ENCODE data around the gene HIVEP2. TPM values are rescaled to one million over a fixed set of nuclear protein-coding genes. Genes with fewer than 3 reads are reported as not detected.

The HIVEP2 gene
- total RNA-seq, 2 experiments from 2014 or later = 45.8 to 49.7 TPM

DNA sequence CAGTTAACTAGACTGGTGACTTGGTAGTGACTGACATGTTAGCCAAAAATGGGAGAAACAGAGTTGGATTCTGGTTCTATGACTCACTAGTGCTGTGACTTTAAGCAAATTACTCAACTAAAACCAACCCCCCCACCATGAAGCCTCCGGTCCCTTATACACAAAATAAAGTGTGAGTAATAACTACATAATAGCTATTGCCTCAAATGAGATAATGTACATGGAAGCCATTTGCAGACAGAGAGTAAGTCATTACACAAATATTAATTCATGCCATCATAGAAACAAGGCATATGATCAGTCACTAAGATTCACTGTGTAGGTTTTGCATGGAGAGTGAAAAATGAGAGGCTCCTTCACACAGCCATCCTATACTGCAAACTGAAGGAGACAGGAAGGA lies 111.9 kb downstream of the HIVEP2 start:
- peaks cover 34% of the 10 kb centered on the region for H3K36me3 Mint-ChIP-seq
- no peaks in the 10 kb centered on the region for H3K27me3 Mint-ChIP-seq
- no peaks in the 10 kb centered on the region for H3K9me3 Mint-ChIP-seq
- ATAC-seq (ENCODE audit: low read depth) (no peak), DNase-seq (no peak)
- no peak overlapping the region for H3K4me3 Mint-ChIP-seq
- H3K4me1 Mint-ChIP-seq = peaks cover 26% of the 10 kb centered on the region
- peak overlapping the region; percentile 32 for H3K27ac Mint-ChIP-seq
- POLR2A ChIA-PET = no interaction called here

DNA sequence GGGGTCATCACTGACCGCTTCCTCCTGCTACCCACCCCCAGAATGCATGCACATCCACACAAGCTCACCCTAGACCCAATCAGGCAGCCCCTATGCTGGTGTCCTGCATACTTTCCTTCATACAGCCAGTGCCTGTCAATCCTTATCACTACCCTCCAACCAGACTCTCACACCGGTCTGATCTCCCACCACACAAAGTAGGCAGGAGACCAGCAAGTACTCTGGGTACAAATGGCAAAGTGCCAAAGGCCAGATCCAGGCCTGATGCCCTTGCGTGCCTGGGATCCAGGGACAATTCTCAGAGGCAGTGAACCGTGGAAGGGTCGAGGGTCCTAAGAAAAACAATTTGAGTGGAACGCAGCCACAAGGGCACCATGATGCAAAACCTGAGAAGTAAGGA lies 114.2 kb downstream of the HIVEP2 start:
- POLR2A ChIA-PET = no interaction called here
- Mint-ChIP-seq H3K4me3 (no peak overlapping the region), H3K27me3 (no peaks in the 10 kb centered on the region), H3K36me3 (peaks cover 34% of the 10 kb centered on the region), H3K9me3 (no peaks in the 10 kb centered on the region), H3K27ac (no peak overlapping the region), H3K4me1 (peaks cover 21% of the 10 kb centered on the region)
- DNase-seq (no peak), ATAC-seq (ENCODE audit: low read depth) (no peak)

DNA sequence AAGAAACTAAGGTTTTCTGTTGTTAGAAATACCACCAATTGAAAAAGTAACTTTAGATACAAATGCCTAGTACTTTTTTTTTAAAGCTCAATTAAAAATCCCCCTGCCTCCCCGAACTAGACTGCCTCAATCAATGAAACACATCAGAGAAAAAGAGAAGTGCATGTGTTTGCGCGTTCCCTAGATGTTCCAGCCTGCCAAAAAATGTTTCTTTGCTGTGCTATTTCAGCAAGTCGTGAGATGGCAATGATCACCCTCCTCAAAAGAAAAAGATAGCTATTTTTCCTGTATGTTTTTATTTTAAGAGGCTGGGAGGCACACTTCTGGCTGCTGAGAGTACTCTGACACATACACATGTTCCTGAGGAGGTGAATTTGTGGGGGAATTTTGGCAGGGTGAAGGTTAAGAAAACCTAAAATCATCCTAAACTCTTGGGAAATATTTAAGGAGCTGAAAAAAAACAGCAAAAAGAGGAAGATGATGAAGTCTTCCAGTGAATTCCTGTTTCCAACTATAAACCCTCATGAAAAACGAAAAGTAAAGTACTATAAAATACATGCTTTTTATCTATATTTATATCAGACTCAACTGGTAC lies 114.8 kb downstream of the HIVEP2 start:
- Mint-ChIP-seq H3K27ac (no peak overlapping the region), H3K4me1 (peaks cover 18% of the 10 kb centered on the region), H3K27me3 (no peaks in the 10 kb centered on the region), H3K36me3 (peaks cover 30% of the 10 kb centered on the region), H3K9me3 (no peaks in the 10 kb centered on the region), H3K4me3 (no peak overlapping the region)
- POLR2A ChIA-PET = no interaction called here
- ATAC-seq (ENCODE audit: low read depth) (no peak), DNase-seq (no peak)

DNA sequence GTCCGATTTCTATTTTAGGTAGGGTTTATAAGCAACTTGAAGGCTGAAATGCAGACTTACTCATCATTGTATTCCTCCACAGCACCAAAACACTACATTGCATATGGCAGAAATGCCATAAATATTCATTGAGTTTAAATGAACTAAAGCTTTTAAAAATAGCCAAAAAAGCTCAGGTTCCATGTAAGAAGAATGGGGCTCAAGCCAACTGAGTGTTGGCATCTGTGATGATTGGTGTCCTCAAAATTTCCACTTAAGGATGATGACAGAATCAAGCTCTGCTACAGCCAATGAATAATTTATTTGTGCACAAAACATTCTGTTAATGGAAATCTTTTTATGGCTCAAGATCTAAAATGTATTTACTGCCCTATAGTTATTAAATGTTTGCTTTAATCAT lies 115.4 kb downstream of the HIVEP2 start:
- POLR2A ChIA-PET = no interaction called here
- ATAC-seq (ENCODE audit: low read depth) = no peak
- Mint-ChIP-seq H3K27me3 (no peaks in the 10 kb centered on the region), H3K27ac (no peak overlapping the region), H3K36me3 (peaks cover 25% of the 10 kb centered on the region), H3K4me3 (no peak overlapping the region), H3K9me3 (no peaks in the 10 kb centered on the region), H3K4me1 (peaks cover 23% of the 10 kb centered on the region)
- no peak for DNase-seq

DNA sequence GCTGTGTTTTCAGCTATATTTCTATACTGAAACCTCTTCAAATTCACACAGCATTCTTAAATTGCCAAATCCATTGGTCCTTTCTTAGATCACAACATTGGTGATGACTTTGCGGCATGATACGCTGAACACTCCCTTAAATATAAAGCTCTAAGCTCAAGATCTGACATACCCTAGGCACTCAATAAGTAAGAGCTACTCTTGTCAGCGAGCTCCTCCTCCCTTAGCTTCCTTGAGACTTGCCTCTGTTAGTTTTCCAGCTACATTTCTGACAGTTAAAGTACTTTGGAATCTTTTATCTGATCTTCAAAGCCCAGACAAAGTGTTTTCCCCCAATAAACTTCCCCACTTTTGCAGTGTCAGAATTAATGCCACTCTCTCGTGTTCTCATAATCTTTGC lies 117.0 kb downstream of the HIVEP2 start:
- no peak for ATAC-seq (ENCODE audit: low read depth)
- Mint-ChIP-seq H3K27me3 (no peaks in the 10 kb centered on the region), H3K4me3 (no peak overlapping the region), H3K27ac (no peak overlapping the region), H3K4me1 (peaks cover 20% of the 10 kb centered on the region), H3K9me3 (no peaks in the 10 kb centered on the region), H3K36me3 (peaks cover 26% of the 10 kb centered on the region)
- DNase-seq = no peak
- POLR2A ChIA-PET = no interaction called here

DNA sequence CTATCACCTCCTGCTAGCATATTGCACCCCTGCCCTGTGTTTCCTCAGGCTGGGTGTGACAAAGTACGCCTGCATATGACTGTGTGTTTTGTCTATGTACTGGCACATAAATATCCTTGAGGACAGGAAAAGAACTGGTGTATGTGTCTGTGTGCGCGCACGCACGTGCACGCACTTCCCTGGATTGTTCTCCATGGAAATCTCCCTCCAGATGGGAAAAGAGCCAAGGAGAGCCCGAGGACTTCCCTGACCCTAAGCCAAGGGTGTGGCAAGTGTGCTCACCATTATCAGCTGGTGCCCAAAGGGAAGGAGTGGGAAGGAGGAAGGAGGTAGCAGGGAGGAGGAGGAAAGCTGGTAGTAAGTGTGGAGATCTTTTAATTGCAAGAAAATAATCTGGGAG lies 117.6 kb downstream of the HIVEP2 start:
- Mint-ChIP-seq H3K36me3 (peaks cover 29% of the 10 kb centered on the region), H3K4me1 (peaks cover 24% of the 10 kb centered on the region)

DNA sequence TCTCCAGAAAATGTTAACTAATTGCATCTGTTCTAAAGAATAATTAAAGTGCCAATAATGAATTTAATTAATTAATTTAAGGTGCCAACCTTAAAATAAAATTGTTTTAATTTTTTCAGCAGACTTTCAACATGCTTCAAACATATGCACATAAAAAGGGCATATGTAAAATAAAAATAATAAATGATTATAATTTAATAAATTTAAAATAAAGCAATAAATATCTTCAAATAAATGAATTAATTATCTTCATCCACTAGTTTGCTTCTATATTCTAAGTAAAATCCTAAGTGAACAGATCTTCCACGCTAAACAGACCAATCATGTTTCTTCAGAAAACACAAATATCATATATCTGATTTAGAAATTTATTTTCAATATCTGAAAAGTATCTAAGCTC lies 119.2 kb downstream of the HIVEP2 start:
- ATAC-seq (ENCODE audit: low read depth) (no peak), DNase-seq (no peak)
- Mint-ChIP-seq H3K9me3 (no peaks in the 10 kb centered on the region), H3K36me3 (peaks cover 23% of the 10 kb centered on the region), H3K4me3 (no peak overlapping the region), H3K4me1 (peaks cover 37% of the 10 kb centered on the region), H3K27me3 (no peaks in the 10 kb centered on the region), H3K27ac (no peak overlapping the region)
- POLR2A ChIA-PET = no interaction called here

More for the DNA sequence above, 117.6 kb downstream of the HIVEP2 start:
- DNase-seq (no peak), ATAC-seq (ENCODE audit: low read depth) (no peak)
- no peak overlapping the region for H3K4me3 Mint-ChIP-seq
- peak overlapping the region; percentile 59 for H3K27ac Mint-ChIP-seq
- H3K27me3 Mint-ChIP-seq = no peaks in the 10 kb centered on the region
- POLR2A ChIA-PET = no interaction called here
- H3K9me3 Mint-ChIP-seq = no peaks in the 10 kb centered on the region

DNA sequence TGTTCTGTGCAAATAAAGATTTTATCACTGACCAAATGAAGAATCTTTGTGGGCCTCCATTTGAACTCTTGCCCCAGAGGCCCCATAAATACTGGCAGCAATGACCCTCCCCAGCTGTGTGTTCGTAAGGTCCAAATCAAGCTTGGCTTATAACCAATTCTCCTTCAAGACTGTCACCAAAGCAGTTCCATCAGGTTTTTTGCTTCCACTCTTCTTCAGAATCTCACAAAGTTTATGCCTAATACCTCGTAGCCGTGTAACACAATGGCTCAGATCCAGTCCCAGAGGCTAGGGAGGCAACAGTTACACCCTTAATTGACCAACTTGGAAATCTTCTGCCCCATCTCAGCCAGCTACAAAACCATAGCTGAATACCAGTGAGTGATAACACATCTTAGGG lies 120.5 kb downstream of the HIVEP2 start:
- H3K9me3 Mint-ChIP-seq = no peaks in the 10 kb centered on the region
- H3K4me3 Mint-ChIP-seq = no peak overlapping the region
- no peak overlapping the region for H3K27ac Mint-ChIP-seq
- no peak for DNase-seq
- peaks cover 20% of the 10 kb centered on the region for H3K36me3 Mint-ChIP-seq
- ATAC-seq (ENCODE audit: low read depth) = no peak
- no peaks in the 10 kb centered on the region for H3K27me3 Mint-ChIP-seq
- peaks cover 48% of the 10 kb centered on the region for H3K4me1 Mint-ChIP-seq
- POLR2A ChIA-PET = no interaction called here

DNA sequence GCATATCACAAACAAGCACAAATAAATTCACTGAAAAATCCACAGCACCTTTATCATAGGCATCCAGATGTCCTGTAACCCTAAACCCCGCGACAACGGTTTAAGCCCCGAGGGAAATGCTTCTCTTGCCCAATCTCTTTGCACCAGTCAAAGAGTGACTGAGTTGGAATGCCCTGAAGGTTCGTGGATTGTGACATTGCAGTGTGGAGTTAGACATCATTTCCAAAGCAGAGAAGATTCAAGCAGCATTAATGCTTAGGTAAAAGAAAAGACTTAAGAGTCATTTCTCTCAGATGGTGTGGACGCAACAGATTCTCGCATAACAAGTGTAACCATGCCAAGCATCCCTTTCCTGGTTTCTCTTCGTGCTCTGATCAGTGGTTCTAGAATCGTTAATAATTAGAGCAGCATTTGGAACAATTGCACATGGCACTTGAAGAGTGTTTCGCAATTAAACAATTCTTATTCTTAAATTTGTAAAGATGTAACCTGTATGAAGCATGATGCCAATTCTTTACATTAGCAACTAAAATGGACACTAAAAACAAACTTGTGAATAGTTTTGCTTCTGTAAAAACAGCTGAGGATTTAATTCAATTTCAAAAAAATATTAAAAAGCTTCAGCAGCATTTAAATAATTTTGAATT lies 121.6 kb downstream of the HIVEP2 start:
- ATAC-seq (ENCODE audit: low read depth) (no peak), DNase-seq (no peak)
- peaks cover 13% of the 10 kb centered on the region for H3K36me3 Mint-ChIP-seq
- POLR2A ChIA-PET = no interaction called here
- H3K4me1 Mint-ChIP-seq = peaks cover 51% of the 10 kb centered on the region
- no peaks in the 10 kb centered on the region for H3K27me3 Mint-ChIP-seq
- H3K9me3 Mint-ChIP-seq = no peaks in the 10 kb centered on the region
- peak overlapping the region; percentile 68 for H3K27ac Mint-ChIP-seq
- H3K4me3 Mint-ChIP-seq = no peak overlapping the region

DNA sequence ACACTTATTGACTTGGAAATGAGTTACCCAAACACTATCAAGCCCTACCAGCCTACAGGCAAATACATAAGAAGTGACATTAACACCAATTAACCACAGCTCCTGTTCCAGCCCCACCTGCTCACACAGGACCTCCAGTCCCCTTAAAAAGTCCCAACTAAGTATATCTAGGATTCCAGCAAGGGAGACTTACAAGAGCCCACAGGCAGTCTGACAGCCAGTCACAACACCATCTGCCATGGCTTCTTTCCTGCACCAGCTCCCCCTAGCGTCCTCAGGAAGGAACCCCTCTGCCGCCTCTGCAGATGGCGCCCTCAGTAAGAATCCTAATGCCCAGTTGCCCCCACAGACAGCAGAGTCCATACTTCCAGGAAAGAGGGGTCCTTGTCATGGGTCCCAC lies 122.1 kb downstream of the HIVEP2 start:
- H3K36me3 Mint-ChIP-seq = peaks cover 13% of the 10 kb centered on the region
- no peaks in the 10 kb centered on the region for H3K9me3 Mint-ChIP-seq
- no peaks in the 10 kb centered on the region for H3K27me3 Mint-ChIP-seq
- no peak overlapping the region for H3K4me3 Mint-ChIP-seq
- peak overlapping the region; percentile 68 for H3K27ac Mint-ChIP-seq
- POLR2A ChIA-PET = no interaction called here
- H3K4me1 Mint-ChIP-seq = peaks cover 48% of the 10 kb centered on the region
- no peak for DNase-seq
- no peak for ATAC-seq (ENCODE audit: low read depth)

DNA sequence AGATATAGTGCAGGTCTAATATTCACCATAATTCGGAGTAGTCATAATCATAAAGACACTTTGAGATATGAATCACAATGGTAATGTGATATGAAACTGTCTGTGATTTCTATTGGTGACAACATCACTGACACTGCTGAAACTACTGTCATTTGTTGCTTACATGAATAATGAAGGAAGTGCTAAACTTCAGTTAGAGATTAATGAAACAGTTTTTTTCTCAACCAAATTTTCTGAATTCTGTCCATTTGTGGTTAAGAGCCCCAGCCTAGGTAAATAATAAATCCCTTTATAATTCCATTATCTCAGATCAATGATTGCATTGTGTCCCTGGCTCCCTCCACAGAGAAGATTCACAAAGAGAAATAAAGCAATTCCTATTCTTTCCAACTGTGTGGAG lies 122.6 kb downstream of the HIVEP2 start:
- Mint-ChIP-seq H3K4me1 (peaks cover 49% of the 10 kb centered on the region), H3K27ac (peak overlapping the region; percentile 68), H3K36me3 (peaks cover 16% of the 10 kb centered on the region), H3K4me3 (peak overlapping the region; percentile 9), H3K9me3 (no peaks in the 10 kb centered on the region), H3K27me3 (no peaks in the 10 kb centered on the region)
- ATAC-seq (ENCODE audit: low read depth) = no peak
- POLR2A ChIA-PET = no interaction called here
- DNase-seq = no peak

DNA sequence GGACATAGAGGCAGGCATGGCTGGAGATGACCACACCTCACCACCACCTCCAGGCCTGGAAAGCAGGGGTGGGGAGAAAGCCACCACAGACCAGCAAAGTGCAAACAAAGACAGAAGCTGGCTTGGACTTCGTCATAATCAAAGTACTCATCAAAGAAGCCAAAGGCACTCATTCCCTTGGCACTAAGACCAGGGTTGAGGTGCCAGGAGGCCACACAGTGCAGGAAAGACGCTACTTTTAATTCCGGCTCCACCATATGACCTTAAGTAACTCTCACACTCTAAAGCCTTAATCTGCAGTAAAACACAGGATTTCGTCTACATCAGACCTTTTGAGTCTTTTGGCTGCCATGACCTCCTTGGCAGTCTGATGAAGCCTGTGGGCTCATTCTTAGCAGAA lies 123.1 kb downstream of the HIVEP2 start:
- Mint-ChIP-seq H3K9me3 (no peaks in the 10 kb centered on the region), H3K27ac (peak overlapping the region; percentile 38), H3K4me1 (peaks cover 51% of the 10 kb centered on the region), H3K36me3 (peaks cover 16% of the 10 kb centered on the region), H3K27me3 (no peaks in the 10 kb centered on the region), H3K4me3 (no peak overlapping the region)
- DNase-seq (no peak), ATAC-seq (ENCODE audit: low read depth) (no peak)
- POLR2A ChIA-PET = no interaction called here

DNA sequence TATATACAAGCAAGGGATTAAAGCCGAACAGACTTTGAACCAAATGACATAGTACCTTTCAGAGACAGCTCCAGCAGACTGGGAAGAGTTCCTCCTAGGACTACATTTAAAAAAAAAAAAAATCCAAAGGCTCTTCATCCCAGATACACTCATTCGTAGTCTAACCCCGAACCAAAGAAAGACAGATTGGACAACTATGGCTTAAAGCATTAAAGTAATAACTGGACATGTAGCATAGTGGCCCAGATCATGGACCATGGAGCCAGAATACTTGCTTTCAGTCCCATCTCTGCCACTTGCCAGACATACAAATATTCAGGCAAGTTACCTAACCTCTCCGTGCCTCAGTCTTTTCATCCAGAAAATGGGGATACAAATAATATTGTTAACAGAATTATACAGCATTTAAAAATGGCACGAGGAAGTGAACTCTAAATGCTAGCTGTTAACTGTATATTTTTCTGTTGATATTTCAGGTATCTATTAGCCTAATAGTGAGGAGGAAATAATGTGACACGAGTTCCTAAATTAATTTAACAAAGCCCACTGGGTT lies 123.7 kb downstream of the HIVEP2 start:
- Mint-ChIP-seq H3K4me1 (peaks cover 53% of the 10 kb centered on the region), H3K36me3 (peaks cover 21% of the 10 kb centered on the region)
- POLR2A ChIA-PET = interaction anchor here (2.3 to 2.4 kb wide), 2 partner anchors 25 to 35 kb away, joined by 10 to 12 read pairs; no protein-coding TSS in a partner anchor

DNA sequence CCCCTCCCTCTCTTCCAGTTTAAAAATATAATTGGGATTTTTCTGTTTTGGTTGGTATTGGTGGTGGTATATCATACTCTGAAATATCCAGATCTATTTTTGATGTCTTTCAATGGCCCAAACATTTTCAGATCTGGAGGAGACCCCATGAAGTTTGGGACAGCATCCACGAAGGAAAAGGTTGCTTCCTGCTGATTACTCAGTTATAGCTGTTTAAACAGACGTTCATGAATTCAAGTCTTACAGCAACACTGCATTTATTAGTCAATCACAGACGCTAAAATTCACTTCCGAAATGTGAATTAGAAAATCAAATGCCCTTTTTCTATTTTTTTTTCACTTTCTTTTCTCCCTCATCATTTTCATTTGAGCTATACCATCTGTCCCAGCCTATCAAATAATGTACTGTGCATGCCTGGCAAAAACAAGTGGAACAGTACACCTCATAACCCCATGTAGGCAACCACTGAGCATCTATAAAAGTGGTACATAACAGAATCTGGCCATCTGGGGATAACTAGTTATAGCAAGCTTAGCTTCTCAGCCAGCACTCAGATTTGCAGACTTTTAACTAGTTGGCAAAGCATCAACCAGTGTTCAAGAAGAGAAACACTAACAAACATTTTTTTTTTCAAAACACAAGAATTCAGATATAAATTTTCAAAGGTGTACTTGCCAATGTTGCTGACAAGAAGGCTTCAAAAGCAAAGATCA lies 124.5 kb downstream of the HIVEP2 start:
- DNase-seq (no peak), ATAC-seq (ENCODE audit: low read depth) (no peak)
- peak overlapping the region; percentile 96 for H3K27ac Mint-ChIP-seq
- POLR2A ChIA-PET = interaction anchor here (1.6 to 2.4 kb wide), 4 partner anchors 22 to 126 kb away, joined by 5 to 12 read pairs (median 10); no protein-coding TSS in a partner anchor
- H3K9me3 Mint-ChIP-seq = no peaks in the 10 kb centered on the region
- peak overlapping the region; percentile 93 for H3K4me3 Mint-ChIP-seq
- H3K36me3 Mint-ChIP-seq = peaks cover 21% of the 10 kb centered on the region
- H3K4me1 Mint-ChIP-seq = peaks cover 54% of the 10 kb centered on the region
- no peaks in the 10 kb centered on the region for H3K27me3 Mint-ChIP-seq

More for the DNA sequence above, 123.7 kb downstream of the HIVEP2 start:
- Mint-ChIP-seq H3K4me3 (no peak overlapping the region), H3K27ac (peak overlapping the region; percentile 96), H3K27me3 (no peaks in the 10 kb centered on the region), H3K9me3 (no peaks in the 10 kb centered on the region)
- DNase-seq (no peak), ATAC-seq (ENCODE audit: low read depth) (no peak)

Measured in activated naive CD8-positive, alpha-beta T cell treated with anti-CD3 and anti-CD28 coated beads, Interleukin-2, amount 10 ng/mL, durations not matched to agents 7 days and 5 days (primary cell).